Pons (tissue), 1 donor: ENCODE results near the gene SEC22C.
"Not testable (repeated sequence)": the region's sequence is repeated elsewhere in the genome, so short reads cannot be mapped to it uniquely, and the experiment has no call there.

Experiments
- DNase-seq: peaks from one replicate; pipeline ENCODE4 v3.0.0-alpha.2; 2016; ENCODE audit warnings: low spot score

SEC22C gene

GRCh38 chr3:42579346-42579745 is 2.4 kb downstream of the SEC22C start:
- DNase-seq: not testable (repeated sequence)

- no peak for DNase-seq
Measured at GRCh38 chr3:42578054-42578453, 3.7 kb downstream of the SEC22C start.

DNA sequence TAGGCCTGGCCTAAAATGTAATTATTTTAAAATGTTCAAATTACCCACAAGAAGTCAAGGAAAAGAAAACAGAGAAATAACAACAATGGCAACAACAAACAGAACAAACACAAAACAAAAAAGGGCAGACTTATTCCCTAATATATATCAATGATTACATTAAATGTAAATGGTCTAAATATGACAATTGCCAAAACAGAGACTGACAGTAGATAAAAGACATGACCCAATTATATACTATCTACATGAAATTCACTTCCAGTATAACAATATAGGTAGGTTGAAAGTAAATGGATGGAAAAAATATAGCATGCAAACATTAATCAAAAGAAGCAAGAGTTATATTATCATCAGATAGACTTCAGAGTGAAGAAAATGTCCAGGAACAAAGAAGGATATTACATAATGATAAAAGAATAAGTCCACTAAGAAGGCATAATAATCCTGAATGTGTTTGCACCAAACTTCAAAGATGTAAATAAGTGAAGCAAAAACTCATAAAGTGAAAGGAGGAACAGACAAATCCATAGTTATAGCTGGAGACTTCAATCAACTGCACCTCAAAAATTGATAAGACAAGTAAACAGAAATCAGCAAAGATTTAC is 6.5 kb downstream of the SEC22C start:
- DNase-seq: no peak

GRCh38 chr3:42572278-42572677 is 9.5 kb downstream of the SEC22C start:
- peak; percentile 63 for DNase-seq

GRCh38 chr3:42569593-42570142 is 12.1 kb downstream of the SEC22C start:
- DNase-seq: no peak

GRCh38 chr3:42562047-42562907 is 19.5 kb downstream of the SEC22C start:
- DNase-seq: no peak

- no peak for DNase-seq
Measured at GRCh38 chr3:42557854-42558253, 23.9 kb downstream of the SEC22C start.

DNA sequence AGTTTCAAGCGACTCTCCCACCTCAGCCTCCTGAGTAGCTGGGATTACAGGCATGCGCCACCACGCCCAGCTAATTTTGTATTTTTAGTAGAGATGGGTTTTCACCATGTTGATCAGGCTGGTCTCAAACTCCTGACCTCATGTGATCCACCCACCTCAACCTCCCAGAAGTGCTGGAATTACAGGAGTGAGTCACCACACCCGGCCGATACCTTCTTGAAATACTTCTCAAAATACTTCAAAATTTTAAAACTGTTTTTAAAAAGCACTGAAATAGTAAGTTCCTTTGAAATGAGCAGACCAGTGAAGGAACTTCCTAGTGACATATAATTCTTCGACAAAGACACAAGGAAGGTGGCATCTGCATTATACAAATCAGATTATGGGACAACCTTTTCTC is 24.9 kb downstream of the SEC22C start:
- not testable (repeated sequence) for DNase-seq

GRCh38 chr3:42556089-42556632 is 25.6 kb downstream of the SEC22C start:
- peak; percentile 19 for DNase-seq

DNA sequence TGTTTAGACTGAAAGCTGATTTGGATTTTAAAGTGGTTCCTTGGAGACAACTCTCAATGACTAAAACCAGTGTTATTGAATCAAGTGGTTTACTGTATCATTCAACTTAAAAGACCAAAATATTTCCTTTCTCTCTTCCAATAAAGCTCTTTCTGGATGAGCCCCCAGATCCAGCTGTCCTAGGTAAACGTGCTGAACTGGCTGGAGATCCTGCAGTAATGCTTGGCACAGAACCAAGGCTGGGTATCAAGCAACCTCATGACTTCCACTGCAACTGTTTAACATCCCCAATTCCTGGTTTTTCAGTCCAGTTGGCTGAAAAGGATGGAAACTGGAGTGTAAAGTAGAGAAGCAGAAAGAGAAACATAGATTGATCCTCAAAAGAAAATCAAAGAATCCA is 28.9 kb downstream of the SEC22C start:
- peak; percentile 12 for DNase-seq

DNA sequence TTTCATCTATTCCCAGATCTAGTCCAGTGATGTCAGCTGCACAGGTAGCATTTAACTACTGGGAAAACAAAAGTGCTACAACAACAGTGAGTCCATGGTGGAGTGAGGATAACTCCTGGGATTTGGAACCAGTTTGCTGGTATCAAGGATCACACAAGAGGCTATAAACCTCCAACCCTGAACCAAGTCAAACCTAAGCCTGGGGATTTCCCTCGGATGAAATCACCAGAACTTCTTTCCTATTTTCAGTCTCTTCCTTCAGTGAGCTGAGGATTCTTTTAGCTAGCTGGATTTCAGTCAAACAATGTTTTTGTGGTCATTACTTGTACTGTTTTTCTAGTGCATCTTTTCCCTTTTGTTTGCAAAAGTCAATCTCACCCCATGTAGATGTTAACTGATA is 31.5 kb downstream of the SEC22C start:
- no peak for DNase-seq

- DNase-seq: no peak
Measured at GRCh38 chr3:42549131-42549530, 32.6 kb downstream of the SEC22C start.

GRCh38 chr3:42547401-42547945 is 34.3 kb downstream of the SEC22C start:
- DNase-seq: peak; percentile 35

- DNase-seq: no peak
Measured at GRCh38 chr3:42546691-42547213, 35.0 kb downstream of the SEC22C start.

DNA sequence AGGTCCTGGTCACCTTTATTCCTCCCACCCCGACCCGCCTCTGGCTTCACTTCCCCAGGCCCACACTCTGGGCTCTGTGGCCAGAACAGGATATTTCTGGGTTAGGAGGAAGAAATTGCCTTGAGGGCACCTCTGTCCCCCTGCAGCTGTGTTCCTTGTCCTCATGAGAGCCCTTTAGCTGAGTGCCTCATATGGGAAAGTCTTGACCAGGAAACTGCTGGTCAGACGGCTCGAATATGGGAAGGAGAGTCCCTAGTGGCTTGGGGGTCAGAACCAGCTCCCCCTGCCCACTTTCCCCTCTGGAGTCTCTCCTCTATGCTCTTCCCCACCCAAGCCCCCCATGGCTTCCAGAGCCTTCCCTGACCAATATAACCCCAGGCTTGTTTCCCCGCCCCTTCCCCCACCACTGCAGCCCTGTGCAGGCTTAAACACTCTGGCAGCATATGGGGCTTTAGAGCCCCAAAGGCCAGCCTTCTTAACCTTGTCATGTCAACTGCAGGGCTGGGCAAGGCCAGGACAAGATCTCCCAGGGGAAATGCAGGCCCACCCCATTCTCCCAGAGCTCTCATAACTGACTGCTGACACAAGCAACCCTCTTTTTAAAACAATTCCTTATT is 36.4 kb downstream of the SEC22C start:
- no peak for DNase-seq

DNA sequence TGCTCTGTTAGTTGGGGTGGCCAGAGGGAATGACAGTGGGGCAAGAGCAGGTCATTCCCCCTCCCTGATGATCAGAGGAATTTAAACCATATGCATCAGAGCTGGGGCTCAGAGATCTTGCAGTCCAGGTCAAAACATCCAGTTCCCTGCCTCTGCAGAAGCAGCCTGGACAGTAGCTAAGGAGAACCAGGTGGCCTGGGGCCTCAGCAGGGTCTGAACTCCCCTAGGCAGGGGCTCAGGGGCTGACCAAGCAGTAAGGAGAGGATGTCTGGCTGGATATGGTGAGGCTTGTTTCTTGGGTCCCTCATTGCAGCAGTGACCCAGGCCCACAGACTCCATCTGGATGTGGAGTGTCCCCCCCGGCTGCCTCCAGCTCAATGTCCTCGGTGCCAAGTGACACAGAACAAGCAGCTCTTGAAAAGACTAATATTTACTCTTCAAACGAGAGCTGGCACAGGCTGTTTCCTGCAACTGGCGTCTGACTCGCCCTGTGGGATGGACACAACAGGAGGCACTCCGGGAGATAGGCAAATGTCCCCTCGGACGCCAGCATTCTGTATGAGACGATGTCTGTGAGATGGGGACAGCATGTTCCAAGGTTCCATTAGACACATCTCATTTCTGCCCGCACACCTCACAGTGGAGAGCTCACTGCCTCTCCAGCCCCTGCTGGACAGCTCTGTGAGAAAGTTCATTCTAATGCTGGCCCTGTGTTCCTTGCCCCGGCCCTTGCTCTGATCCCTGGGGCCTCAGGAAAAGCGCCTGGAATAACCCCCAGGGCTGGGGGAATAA is 37.1 kb downstream of the SEC22C start:
- peak; percentile 15 for DNase-seq

GRCh38 chr3:42541079-42541478 is 40.7 kb downstream of the SEC22C start:
- no peak for DNase-seq

- DNase-seq: no peak
Measured at GRCh38 chr3:42539871-42540714, 41.7 kb downstream of the SEC22C start.

GRCh38 chr3:42537350-42537749 is 44.4 kb downstream of the SEC22C start:
- no peak for DNase-seq
